Sigmoid colon (tissue), 4 donors: Measurements from ENCODE around the gene PDE3B.

Source experiments
- EP300 ChIP-seq, 4 donors: sonication (generic); formaldehyde crosslinking; IDR thresholded peaks; one replicate each; pipeline ENCODE4 v1.6.1; 2017; ENCODE audit warnings: antibody characterized with exemption in 4 of 4
- POLR2A ChIP-seq, 2 donors: fragments of 450-650 bp; IDR thresholded peaks; one replicate each; pipeline ENCODE4 v1.6.1; 2016; ENCODE audit warnings: antibody characterized with exemption in 2 of 2, mild to moderate bottlenecking in 2 of 2, moderate library complexity in 2 of 2
- POLR2AphosphoS5 ChIP-seq, 4 donors: sonication (generic); formaldehyde crosslinking; IDR thresholded peaks; one replicate each; pipeline ENCODE4 v1.6.1; 2017; ENCODE audit warnings: antibody characterized with exemption in 4 of 4
- TF ChIP-seq, protein P1 (sequence below), 4 experiments: fragments of 450-650 bp in 3 of 4; fragments of 200-600 bp in 1 of 4; IDR thresholded peaks; one replicate each; pipeline ENCODE4 v1.5.1; 2016 to 2019; ENCODE audit warnings: antibody characterized with exemption in 4 of 4, mild to moderate bottlenecking in 3 of 4, moderate library complexity in 2 of 4

DNA sequence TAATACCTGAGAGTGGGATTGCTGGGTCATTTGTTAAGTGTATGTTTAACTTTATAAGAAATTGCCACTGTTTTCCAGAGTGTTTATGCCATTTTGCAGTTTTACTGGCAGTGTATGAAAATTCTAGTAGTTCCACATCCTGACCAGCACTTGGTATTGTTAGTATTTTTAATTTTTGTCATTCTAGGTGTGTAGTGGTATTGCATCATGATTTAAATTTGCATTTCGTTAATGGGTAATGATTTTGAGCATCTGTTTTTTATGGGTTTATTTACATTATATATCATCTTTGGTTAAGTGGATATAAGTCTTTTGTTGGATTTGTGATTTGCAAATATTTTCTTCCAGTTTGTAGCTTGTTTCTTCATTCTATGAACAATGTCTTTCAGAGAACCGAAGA, 34.7 kb downstream of the PDE3B start:
- TF ChIP-seq, protein P1, sequence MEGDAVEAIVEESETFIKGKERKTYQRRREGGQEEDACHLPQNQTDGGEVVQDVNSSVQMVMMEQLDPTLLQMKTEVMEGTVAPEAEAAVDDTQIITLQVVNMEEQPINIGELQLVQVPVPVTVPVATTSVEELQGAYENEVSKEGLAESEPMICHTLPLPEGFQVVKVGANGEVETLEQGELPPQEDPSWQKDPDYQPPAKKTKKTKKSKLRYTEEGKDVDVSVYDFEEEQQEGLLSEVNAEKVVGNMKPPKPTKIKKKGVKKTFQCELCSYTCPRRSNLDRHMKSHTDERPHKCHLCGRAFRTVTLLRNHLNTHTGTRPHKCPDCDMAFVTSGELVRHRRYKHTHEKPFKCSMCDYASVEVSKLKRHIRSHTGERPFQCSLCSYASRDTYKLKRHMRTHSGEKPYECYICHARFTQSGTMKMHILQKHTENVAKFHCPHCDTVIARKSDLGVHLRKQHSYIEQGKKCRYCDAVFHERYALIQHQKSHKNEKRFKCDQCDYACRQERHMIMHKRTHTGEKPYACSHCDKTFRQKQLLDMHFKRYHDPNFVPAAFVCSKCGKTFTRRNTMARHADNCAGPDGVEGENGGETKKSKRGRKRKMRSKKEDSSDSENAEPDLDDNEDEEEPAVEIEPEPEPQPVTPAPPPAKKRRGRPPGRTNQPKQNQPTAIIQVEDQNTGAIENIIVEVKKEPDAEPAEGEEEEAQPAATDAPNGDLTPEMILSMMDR (IDR thresholded peaks at IDR 0.05) = no peak
- TF ChIP-seq EP300 (IDR thresholded peaks at IDR 0.05) (no peak), POLR2A (IDR thresholded peaks at IDR 0.05) (no peak), POLR2AphosphoS5 (IDR thresholded peaks at IDR 0.05) (no peak)
